Lower leg skin (tissue), 3 donors: Measurements from ENCODE around the gene TTBK1.

Experiments used
- POLR2A ChIP-seq, 2 donors: fragments of 450-650 bp; IDR thresholded peaks; one replicate each; pipeline ENCODE4 v1.6.1; 2016 to 2017; ENCODE audit warnings: antibody characterized with exemption in 2 of 2, mild to moderate bottlenecking in 1 of 2, moderate library complexity in 1 of 2
- TF ChIP-seq, protein P1 (sequence below), 3 donors: fragments of 450-650 bp; IDR thresholded peaks; one replicate each; pipeline ENCODE4 v1.5.1; 2016; ENCODE audit warnings: antibody characterized with exemption in 3 of 3, mild to moderate bottlenecking in 3 of 3, moderate library complexity in 2 of 3

DNA sequence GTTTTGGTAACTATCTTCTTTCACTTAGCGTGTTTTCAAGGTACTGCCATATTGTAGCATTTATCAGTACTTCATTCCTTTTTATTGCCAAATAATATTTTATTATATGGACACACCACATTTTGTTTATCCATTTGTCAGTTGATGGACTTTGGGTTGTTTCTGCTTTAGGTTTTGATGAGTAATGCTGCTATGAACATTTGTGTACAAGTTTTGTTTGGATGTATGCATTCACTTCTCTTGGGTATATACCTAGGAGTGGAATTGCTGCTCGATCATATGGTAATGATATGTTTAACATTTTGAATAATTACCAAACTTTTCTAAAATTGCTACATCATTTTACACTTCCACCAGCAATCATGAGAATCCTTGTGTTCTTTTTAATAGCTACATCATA, 48.4 kb downstream of the TTBK1 start:
- TF ChIP-seq POLR2A (IDR thresholded peaks at IDR 0.05): no peak
- TF ChIP-seq, protein P1, sequence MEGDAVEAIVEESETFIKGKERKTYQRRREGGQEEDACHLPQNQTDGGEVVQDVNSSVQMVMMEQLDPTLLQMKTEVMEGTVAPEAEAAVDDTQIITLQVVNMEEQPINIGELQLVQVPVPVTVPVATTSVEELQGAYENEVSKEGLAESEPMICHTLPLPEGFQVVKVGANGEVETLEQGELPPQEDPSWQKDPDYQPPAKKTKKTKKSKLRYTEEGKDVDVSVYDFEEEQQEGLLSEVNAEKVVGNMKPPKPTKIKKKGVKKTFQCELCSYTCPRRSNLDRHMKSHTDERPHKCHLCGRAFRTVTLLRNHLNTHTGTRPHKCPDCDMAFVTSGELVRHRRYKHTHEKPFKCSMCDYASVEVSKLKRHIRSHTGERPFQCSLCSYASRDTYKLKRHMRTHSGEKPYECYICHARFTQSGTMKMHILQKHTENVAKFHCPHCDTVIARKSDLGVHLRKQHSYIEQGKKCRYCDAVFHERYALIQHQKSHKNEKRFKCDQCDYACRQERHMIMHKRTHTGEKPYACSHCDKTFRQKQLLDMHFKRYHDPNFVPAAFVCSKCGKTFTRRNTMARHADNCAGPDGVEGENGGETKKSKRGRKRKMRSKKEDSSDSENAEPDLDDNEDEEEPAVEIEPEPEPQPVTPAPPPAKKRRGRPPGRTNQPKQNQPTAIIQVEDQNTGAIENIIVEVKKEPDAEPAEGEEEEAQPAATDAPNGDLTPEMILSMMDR (IDR thresholded peaks at IDR 0.05): no peak
